Glutamatergic neuron (in vitro differentiated cells): ENCODE measurements around the gene DNAJC27. TPM values are rescaled to one million over a fixed set of nuclear protein-coding genes. Genes with fewer than 3 reads are reported as not detected.

ENCODE experiments used
- DNase-seq: peaks from one replicate; pipeline ENCODE4 v3.0.0; 2022
- H3K27ac Mint-ChIP-seq: one replicate; pipeline ENCODE4 v1.8.0; 2020; ENCODE audit warnings: mild to moderate bottlenecking, mixed read lengths, inconsistent platforms; ENCODE audit not compliant: unreplicated experiment
- H3K27me3 Mint-ChIP-seq: one replicate; pipeline ENCODE4 v1.8.0; 2020; ENCODE audit warnings: mild to moderate bottlenecking, moderate library complexity, mixed read lengths, inconsistent platforms; ENCODE audit not compliant: unreplicated experiment
- H3K36me3 Mint-ChIP-seq: one replicate; pipeline ENCODE4 v1.8.0; 2020; ENCODE audit warnings: mild to moderate bottlenecking, mixed read lengths, inconsistent platforms; ENCODE audit not compliant: unreplicated experiment
- H3K4me1 Mint-ChIP-seq: one replicate; pipeline ENCODE4 v1.8.0; 2020; ENCODE audit warnings: mild to moderate bottlenecking, low read depth, mixed read lengths, inconsistent platforms; ENCODE audit not compliant: unreplicated experiment
- H3K4me3 Mint-ChIP-seq: one replicate; pipeline ENCODE4 v1.8.0; 2020; ENCODE audit warnings: mild to moderate bottlenecking, mixed read lengths, inconsistent platforms; ENCODE audit not compliant: unreplicated experiment
- H3K9me3 Mint-ChIP-seq: one replicate; pipeline ENCODE4 v1.8.0; 2020; ENCODE audit warnings: mild to moderate bottlenecking, moderate library complexity, mixed read lengths, inconsistent platforms; ENCODE audit not compliant: unreplicated experiment
- CTCF ChIP-seq: fragments of 200-600 bp; sonication (generic); IDR thresholded peaks from one replicate; pipeline ENCODE4 v1.5.0; 2021; ENCODE audit not compliant: partially characterized antibody, unreplicated experiment
- total RNA-seq: library from RNA; stranded (reverse); fragmentation: NEBNext Ultra II Directional; extraction: Animal tissue kit (Norgen Biotek cat#: 25700); gene quantifications from one replicate; pipeline ENCODE4 v1.2.1, GENCODE V29; 2021; ENCODE audit not compliant: unreplicated experiment

Gene DNAJC27
- total RNA-seq, 1 donor from 2014 or later = 17.9 TPM

- DNase-seq = no peak
- Mint-ChIP-seq H3K4me1 (peaks cover 14% of the 10 kb centered on the region), H3K4me3 (no peak overlapping the region), H3K36me3 (no peaks in the 10 kb centered on the region), H3K27ac (no peak overlapping the region), H3K27me3 (peaks cover 2% of the 10 kb centered on the region), H3K9me3 (peaks cover 7% of the 10 kb centered on the region)
- TF ChIP-seq CTCF = no peak
Measured at GRCh38 chr2:24913911-24914310, 57.8 kb downstream of the DNAJC27 start.

- peaks cover 2% of the 10 kb centered on the region for H3K27me3 Mint-ChIP-seq
- H3K9me3 Mint-ChIP-seq = peaks cover 7% of the 10 kb centered on the region
- H3K36me3 Mint-ChIP-seq = peaks cover 6% of the 10 kb centered on the region
- TF ChIP-seq CTCF = no peak
- peaks cover 10% of the 10 kb centered on the region for H3K4me1 Mint-ChIP-seq
- H3K27ac Mint-ChIP-seq = no peak overlapping the region
- H3K4me3 Mint-ChIP-seq = no peak overlapping the region
- DNase-seq = no peak
Measured at GRCh38 chr2:24912986-24913385, 58.8 kb downstream of the DNAJC27 start.

GRCh38 chr2:24912523-24912922, 59.2 kb downstream of the DNAJC27 start:
- peaks cover 6% of the 10 kb centered on the region for H3K4me1 Mint-ChIP-seq
- no peak overlapping the region for H3K27ac Mint-ChIP-seq
- DNase-seq = no peak
- no peak overlapping the region for H3K4me3 Mint-ChIP-seq
- H3K27me3 Mint-ChIP-seq = peaks cover 2% of the 10 kb centered on the region
- no peak for TF ChIP-seq CTCF
- peaks cover 6% of the 10 kb centered on the region for H3K36me3 Mint-ChIP-seq
- peaks cover 4% of the 10 kb centered on the region for H3K9me3 Mint-ChIP-seq

- peaks cover 2% of the 10 kb centered on the region for H3K4me1 Mint-ChIP-seq
- H3K36me3 Mint-ChIP-seq = peaks cover 6% of the 10 kb centered on the region
- no peak for TF ChIP-seq CTCF
- peaks cover 4% of the 10 kb centered on the region for H3K9me3 Mint-ChIP-seq
- peaks cover 2% of the 10 kb centered on the region for H3K27me3 Mint-ChIP-seq
- no peak for DNase-seq
- no peak overlapping the region for H3K27ac Mint-ChIP-seq
- no peak overlapping the region for H3K4me3 Mint-ChIP-seq
Measured at GRCh38 chr2:24910245-24910644, 61.5 kb downstream of the DNAJC27 start.

GRCh38 chr2:24909555-24910177, 62.1 kb downstream of the DNAJC27 start:
- no peak for DNase-seq
- Mint-ChIP-seq H3K4me3 (no peak overlapping the region), H3K4me1 (no peaks in the 10 kb centered on the region), H3K36me3 (peaks cover 6% of the 10 kb centered on the region), H3K27me3 (peaks cover 2% of the 10 kb centered on the region), H3K27ac (no peak overlapping the region), H3K9me3 (peaks cover 4% of the 10 kb centered on the region)
- no peak for TF ChIP-seq CTCF
